Neutrophil (primary cell): ENCODE data around the gene PITPNC1.

Experiments
- H3K27ac ChIP-seq: fragments of 200-600 bp; sonication (generic); 2 replicates; pipeline ENCODE4 v1.5.1; 2016; ENCODE audit warnings: mild to moderate bottlenecking, moderate library complexity
- H3K27me3 ChIP-seq: fragments of 200-600 bp; sonication (generic); 2 replicates; pipeline ENCODE4 v1.6.0; 2016; ENCODE audit warnings: mild to moderate bottlenecking
- H3K36me3 ChIP-seq: fragments of 200-600 bp; sonication (generic); 2 replicates; pipeline ENCODE4 v1.5.1; 2017
- H3K4me1 ChIP-seq, 2 experiments: fragments of 200-600 bp in 1 of 2; sonication (generic) in 1 of 2; 1 replicate in 1 of 2; 2 replicates in 1 of 2; pipeline versions ENCODE4 v1.5.1 to v1.6.1; 2013 to 2016; ENCODE audit warnings: low read depth in 1 of 2, low read length in 1 of 2, mild to moderate bottlenecking in 1 of 2, moderate library complexity in 1 of 2; ENCODE audit not compliant: control insufficient read depth in 1 of 2, insufficient read depth in 1 of 2
- H3K4me3 ChIP-seq, 2 experiments: fragments of 200-600 bp in 1 of 2; sonication (generic) in 1 of 2; 1 replicate in 1 of 2; 2 replicates in 1 of 2; pipeline ENCODE4 v1.5.1; 2013 to 2016; ENCODE audit warnings: low read depth in 1 of 2, low read length in 1 of 2, mild to moderate bottlenecking in 1 of 2, moderate library complexity in 1 of 2
- H3K9me3 ChIP-seq: fragments of 200-600 bp; sonication (generic); 2 replicates; pipeline ENCODE4 v1.5.1; 2016
- CTCF ChIP-seq: fragments of 200-600 bp; sonication (generic); IDR thresholded peaks from 2 replicates; pipeline ENCODE4 v1.5.1; 2016; ENCODE audit warnings: antibody characterized with exemption

The PITPNC1 gene

GRCh38 chr17:67600408-67600807 is 223.3 kb downstream of the PITPNC1 start:
- no peaks in the 10 kb centered on the region for H3K4me1 ChIP-seq
- H3K9me3 ChIP-seq, result no peaks in the 10 kb centered on the region
- no peak overlapping the region for H3K27ac ChIP-seq
- TF ChIP-seq CTCF, result no peak
- H3K36me3 ChIP-seq, result no peaks in the 10 kb centered on the region
- H3K4me3 ChIP-seq, result no peak overlapping the region
- no peaks in the 10 kb centered on the region for H3K27me3 ChIP-seq

- H3K4me3 ChIP-seq, result no peak overlapping the region
- H3K4me1 ChIP-seq, result no peaks in the 10 kb centered on the region
- H3K36me3 ChIP-seq, result no peaks in the 10 kb centered on the region
- H3K27ac ChIP-seq, result no peak overlapping the region
- H3K9me3 ChIP-seq, result no peaks in the 10 kb centered on the region
- H3K27me3 ChIP-seq, result no peaks in the 10 kb centered on the region
- no peak for TF ChIP-seq CTCF
Measured at GRCh38 chr17:67601897-67602296, 224.8 kb downstream of the PITPNC1 start.

- Histone ChIP-seq H3K36me3 (no peaks in the 10 kb centered on the region), H3K4me3 (no peak overlapping the region), H3K9me3 (no peaks in the 10 kb centered on the region), H3K27ac (no peak overlapping the region), H3K27me3 (no peaks in the 10 kb centered on the region), H3K4me1 (no peaks in the 10 kb centered on the region)
- TF ChIP-seq CTCF, result no peak
Measured at GRCh38 chr17:67602444-67602843, 225.4 kb downstream of the PITPNC1 start.

GRCh38 chr17:67602974-67603373 is 225.9 kb downstream of the PITPNC1 start:
- TF ChIP-seq CTCF, result no peak
- Histone ChIP-seq H3K4me3 (no peak overlapping the region), H3K4me1 (no peaks in the 10 kb centered on the region), H3K27ac (no peak overlapping the region), H3K9me3 (no peaks in the 10 kb centered on the region), H3K36me3 (no peaks in the 10 kb centered on the region), H3K27me3 (no peaks in the 10 kb centered on the region)

GRCh38 chr17:67605256-67605912 is 228.3 kb downstream of the PITPNC1 start:
- Histone ChIP-seq H3K9me3 (no peaks in the 10 kb centered on the region), H3K27me3 (no peaks in the 10 kb centered on the region), H3K36me3 (no peaks in the 10 kb centered on the region), H3K27ac (no peak overlapping the region), H3K4me1 (no peaks in the 10 kb centered on the region), H3K4me3 (no peak overlapping the region)
- no peak for TF ChIP-seq CTCF
